Sciatic nerve (tissue), 2 donors: Measurements from ENCODE around the gene NELFE. TPM values are rescaled to one million over a fixed set of nuclear protein-coding genes. Genes with fewer than 3 reads are reported as not detected.
"Not testable (repeated sequence)": the region's sequence is repeated elsewhere in the genome, so short reads cannot be mapped to it uniquely, and the experiment has no call there.

Experiments used
- ATAC-seq: fragments of 200-7000 bp; cut with Tn5 transposase; one replicate; pipeline ENCODE4 v1.9.1; 2020; ENCODE audit warnings: mild to moderate bottlenecking, moderate library complexity
- DNase-seq: peaks from one replicate; pipeline ENCODE4 v3.0.0-alpha.2; 2020; ENCODE audit warnings: low spot score
- intact Hi-C: fragments of 100-400 bp; cut with DNase I; formaldehyde crosslinking; loops from one replicate; pipeline ENCODE4 v1.14.2; 2022
- total RNA-seq: library from RNA; stranded (reverse); fragmentation: NEBNext Ultra II Directional; extraction: Animal tissue kit (Norgen Biotek cat#: 25700); gene quantifications from one replicate; pipeline ENCODE4 v1.2.1, GENCODE V29; 2021
- donor health status: DM: no; HTN: no; CAD: no.
- donor health status: DM: no; HTN: no; CAD: no.

NELFE gene
- total RNA-seq, 1 donor from 2014 or later = 55.1 TPM

DNA sequence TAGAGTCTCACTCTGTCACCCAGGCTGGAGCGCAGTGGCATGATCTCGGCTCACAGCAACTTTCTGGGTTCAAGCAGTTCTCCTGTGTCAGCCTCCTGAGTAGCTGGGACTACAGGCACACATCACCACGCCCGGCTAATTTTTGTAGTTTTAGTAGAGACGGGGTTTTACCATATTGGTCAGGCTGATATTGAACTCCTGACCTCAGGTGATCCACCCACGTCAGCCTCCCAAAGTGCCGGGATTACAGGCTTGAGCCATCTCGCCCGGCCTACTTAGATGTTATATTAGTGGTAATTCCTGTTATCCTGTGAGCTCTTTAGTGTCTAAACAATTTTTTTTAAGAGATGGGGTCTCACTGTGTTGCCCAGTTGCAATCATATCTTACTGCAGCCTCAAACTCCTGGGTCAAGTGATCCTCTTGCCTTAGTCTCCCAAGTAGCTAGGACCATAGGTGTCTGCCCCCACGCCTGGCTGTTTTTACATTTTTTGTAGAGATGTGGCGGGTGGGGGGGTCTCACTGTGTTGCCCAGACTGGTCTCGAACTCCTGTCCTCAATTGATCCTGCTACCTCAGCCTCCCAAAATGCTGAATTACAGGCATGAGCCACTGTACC, 19.2 kb upstream of the NELFE start:
- ATAC-seq (no peak), DNase-seq (no peak)
- intact Hi-C loops = no loop called here

DNA sequence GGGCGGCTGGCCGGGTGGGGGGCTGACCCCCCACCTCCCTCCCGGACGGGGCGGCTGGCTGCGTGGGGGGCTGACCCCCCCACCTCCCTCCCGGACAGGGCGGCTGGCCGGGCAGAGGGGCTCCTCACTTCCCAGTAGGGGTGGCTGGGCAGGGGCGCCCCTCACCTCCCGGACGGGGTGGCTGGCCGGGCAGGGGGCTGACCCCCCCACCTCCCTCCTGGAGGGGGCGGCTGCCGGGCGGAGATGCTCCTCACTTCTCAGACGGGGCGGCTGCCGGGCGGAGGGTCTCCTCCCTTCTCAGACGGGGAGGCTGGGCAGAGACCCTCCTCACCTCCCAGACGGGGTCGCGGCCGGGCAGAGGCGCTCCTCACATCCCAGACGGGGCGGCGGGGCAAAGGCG, 17.3 kb upstream of the NELFE start:
- ATAC-seq, intact Hi-C loops: not testable (repeated sequence)
- DNase-seq = peak; percentile 56

DNA sequence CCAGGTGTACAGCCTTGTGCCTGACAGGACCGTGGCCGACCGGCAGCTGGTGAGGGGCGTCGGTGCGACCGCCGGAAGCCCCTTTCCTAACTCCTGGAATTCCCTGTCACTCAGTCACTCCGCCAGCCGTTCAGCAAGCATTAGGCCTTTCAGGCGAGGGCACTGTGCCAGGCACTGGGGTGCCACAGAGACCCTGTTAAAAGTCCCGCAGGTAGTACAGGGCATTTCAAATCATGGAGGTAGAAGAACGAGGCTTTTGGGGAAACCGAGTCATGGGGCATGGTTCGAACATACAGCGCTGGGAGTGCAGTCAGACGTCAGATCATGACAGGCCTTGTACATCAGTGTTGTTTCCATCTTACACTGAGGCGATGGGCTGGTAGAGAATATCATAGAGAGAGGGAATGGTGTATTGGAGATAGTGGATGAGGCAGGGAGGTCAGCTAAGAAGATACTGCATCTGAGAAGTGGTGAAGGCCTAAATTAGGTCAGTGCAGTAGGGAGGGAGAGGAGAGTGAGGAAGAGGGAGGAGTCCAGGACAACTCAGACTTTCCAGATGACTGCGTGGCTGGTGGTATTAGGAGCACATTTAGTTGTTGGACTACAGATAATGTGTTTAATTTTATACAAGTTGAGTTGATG, 14.1 kb upstream of the NELFE start:
- intact Hi-C loops = no loop called here
- ATAC-seq (peak; percentile 3), DNase-seq (no peak)

GRCh38 chr6:31971993-31972708, 13.4 kb upstream of the NELFE start, which contains the start of gene DXO:
Gene DXO, minus strand, starts transcription at chr6:31972138. Its CDS starts 463 bp downstream, at chr6:31971675.
- ATAC-seq = peak; percentile 96
- DNase-seq = peak; percentile 96
- intact Hi-C loops = no loop called here

GRCh38 chr6:31971279-31971992, 12.7 kb upstream of the NELFE start:
- ATAC-seq = peak; percentile 3
- intact Hi-C loops = no loop called here
- peak; percentile 68 for DNase-seq

DNA sequence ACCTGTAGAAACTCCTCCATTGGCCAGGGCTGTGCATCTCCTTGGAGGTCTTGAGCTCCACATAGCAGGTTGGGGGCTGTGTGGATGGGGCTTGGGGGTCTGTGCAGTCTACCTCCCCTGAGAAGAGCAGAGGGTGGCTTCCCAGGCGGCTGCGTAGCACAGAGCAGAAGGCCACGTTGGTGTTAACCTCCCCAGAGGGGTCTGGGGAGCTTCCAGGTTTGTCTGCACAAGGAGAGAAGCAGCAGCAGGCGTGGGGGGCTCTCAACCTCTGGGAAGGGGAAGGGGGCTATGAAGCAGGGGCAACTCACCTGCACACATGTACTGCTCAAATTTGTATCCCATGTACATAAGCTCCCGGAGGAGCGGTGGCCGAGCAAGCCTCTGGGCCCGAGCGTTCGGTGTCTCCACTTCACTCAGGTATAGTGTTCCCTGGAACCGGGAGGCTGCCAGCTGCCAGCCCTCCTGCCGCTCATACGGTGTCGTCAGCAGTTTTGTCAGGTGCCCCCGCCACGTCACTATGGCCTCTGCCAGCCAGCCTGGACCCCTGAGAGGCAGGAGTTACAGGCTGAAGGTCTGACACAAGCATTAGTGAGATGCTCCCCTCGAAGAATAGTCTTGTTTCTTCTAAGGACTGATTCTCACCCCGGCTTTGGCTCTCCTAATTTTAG, 12.0 kb upstream of the NELFE start:
- intact Hi-C loops = no loop called here
- no peak for ATAC-seq
- peak; percentile 61 for DNase-seq

DNA sequence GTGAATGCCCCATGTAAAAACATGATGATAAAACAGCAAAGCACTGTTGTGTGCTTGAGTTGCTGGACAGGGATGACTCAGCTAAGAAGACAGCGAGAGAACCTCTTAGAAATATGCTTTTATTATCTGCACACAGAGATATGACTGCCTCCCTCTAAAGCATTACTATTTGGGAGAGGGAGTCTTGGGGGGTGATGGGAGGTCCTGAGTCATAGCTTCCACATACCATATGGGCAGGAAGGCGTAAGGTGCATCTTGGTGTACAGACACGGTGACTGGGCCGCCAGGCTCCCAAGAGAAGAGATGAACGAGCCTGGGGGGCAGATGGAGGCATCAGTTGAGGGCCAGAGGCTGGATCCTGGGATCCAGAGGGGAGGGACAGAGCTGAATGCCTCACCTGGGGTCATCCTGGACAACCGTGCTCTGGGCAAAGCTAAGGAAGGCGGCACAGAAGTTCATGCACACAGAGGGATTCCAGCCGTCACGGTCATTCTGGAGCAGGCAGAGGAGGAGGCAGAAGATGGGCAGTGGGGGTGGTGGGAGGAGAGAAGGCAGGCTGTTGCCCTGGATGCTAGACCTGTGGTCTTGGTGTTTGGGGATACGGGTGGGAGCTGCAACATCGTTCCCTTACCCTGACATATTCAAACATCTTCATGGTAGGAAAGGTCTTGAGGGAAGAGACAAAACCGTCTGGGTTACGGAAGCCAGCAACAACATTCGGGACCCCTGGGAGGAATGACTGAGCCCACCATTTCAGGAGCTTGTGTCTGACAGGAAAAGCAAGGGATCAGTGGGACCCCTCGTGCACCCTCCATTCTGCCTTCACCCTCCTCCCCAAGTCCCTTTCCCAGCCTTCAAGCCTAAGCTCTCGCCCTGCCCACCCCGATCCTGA, 11.2 kb upstream of the NELFE start:
- DNase-seq = peak; percentile 54
- no peak for ATAC-seq
- intact Hi-C loops = no loop called here

DNA sequence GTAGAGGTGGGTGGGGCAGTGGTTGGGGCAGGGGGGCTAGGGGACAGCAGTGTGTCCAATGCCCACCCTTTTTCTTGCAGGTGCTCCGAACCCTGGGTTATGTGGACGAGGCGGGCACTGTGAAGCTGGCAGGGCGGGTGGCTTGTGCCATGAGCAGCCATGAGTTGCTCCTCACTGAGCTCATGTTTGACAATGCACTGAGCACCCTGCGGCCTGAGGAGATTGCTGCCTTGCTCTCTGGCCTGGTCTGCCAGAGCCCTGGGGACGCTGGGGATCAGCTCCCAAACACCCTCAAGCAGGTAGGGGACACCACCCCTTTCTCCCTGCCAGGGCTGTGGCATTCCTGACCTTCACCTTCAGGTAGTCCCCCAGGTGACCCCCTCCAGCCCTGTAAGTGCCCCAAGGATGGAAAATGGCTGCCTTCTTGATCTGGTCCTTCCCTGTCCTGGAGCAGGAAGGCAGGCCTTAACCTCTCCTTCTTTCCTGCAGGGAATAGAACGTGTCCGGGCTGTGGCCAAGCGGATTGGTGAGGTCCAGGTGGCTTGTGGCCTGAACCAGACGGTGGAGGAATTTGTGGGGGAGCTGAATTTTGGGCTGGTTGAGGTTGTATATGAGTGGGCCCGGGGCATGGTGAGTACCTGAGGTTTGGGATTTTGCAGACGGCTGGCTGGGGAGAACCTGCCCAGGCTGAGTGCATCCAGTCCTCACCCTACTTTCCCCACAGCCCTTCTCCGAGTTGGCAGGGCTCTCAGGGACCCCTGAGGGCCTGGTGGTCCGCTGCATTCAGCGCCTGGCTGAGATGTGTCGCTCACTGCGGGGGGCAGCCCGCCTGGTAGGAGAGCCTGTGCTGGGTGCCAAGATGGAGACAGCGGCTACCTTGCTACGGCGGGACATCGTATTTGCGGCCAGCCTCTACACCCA, 10.3 kb upstream of the NELFE start:
- DNase-seq = peak; percentile 53
- no peak for ATAC-seq
- intact Hi-C loops = no loop called here

- peak; percentile 60 for DNase-seq
- no peak for ATAC-seq
- intact Hi-C loops = no loop called here
Observed at GRCh38 chr6:31968326-31968725, 9.6 kb upstream of the NELFE start.

- ATAC-seq = no peak
- intact Hi-C loops = no loop called here
- peak; percentile 33 for DNase-seq
Observed at GRCh38 chr6:31967926-31968320, 9.2 kb upstream of the NELFE start.

DNA sequence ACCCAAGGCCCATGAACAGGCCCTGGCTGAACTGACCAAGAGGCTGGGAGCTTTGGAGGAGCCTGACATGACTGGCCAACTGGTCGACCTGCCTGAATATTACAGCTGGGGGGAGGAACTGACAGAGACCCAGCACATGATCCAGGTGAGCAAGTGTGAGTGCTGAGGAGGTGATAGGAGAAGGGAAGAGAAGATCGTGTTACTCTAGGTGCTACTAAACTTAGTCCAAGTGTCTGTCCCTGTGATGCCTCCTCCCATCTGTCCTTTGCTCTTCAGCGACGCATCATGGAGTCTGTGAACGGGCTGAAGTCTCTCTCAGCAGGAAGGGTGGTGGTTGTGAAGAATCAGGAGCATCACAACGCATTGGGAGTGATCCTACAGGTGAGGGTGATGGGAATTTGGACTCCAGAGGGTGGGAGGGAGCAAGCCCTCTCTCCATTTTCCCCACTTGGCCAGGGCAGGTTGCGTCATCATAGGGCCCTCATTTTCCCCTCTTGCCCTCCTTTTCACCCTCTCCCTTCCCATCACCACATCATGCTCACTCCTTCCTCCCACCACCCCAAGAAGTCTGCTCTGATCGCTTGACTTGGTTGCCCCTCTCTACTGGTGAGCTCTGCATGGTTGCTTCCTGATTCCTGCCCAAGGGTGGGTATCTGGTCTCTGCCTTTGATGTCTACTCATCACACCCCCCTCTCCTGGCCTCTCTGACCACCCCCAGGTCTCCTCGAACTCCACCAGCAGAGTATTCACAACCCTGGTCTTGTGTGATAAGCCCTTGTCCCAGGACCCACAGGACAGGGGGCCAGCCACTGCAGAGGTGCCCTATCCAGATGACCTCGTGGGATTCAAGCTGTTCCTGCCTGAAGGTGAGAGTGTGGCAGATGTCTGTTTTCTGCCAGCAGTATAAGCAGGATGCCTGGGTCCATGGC, 8.5 kb upstream of the NELFE start:
- intact Hi-C loops = no loop called here
- DNase-seq = peak; percentile 31
- ATAC-seq = no peak

- intact Hi-C loops = no loop called here
- ATAC-seq = no peak
Observed at GRCh38 chr6:31966506-31966905, 7.7 kb upstream of the NELFE start.

DNA sequence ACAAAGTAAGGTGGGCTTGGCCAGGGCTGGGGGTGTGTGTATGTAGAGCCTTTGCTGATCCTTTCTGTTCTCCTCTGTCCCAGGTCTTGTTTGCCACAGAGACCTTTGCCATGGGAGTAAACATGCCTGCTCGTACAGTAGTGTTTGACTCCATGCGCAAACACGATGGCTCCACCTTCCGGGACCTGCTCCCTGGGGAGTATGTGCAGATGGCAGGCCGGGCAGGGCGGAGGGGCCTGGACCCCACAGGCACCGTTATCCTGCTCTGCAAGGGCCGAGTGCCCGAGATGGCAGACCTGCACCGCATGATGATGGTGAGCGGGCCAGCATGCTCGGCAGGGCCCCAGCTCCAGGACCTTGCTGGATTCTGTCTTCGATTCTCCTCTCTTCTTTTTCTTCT, 6.9 kb upstream of the NELFE start:
- DNase-seq = peak; percentile 51
- ATAC-seq = no peak
- intact Hi-C loops = no loop called here

More at GRCh38 chr6:31966506-31966905, 7.7 kb upstream of the NELFE start:
- DNase-seq = peak; percentile 42

DNA sequence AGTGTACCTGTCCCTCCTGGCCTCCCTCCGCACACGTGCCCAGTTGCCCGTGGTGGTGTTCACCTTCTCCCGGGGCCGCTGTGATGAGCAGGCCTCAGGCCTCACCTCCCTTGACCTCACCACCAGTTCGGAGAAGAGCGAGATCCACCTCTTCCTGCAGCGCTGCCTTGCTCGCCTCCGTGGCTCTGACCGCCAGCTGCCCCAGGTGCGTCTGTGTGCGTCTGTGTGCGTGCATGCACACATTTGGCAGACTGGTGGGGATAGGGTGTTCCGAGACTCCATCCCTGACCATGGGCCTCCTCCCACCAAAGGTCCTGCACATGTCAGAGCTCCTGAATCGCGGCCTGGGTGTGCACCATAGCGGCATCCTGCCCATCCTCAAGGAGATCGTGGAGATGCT, 5.2 kb upstream of the NELFE start:
- intact Hi-C loops = no loop called here
- ATAC-seq (no peak), DNase-seq (no peak)

GRCh38 chr6:31961616-31962015, 2.8 kb upstream of the NELFE start:
- intact Hi-C loops = no loop called here
- DNase-seq = no peak
- no peak for ATAC-seq

GRCh38 chr6:31958412-31958740, 395 bp downstream of the NELFE start:
- ATAC-seq (peak; percentile 11), DNase-seq (no peak)
- intact Hi-C loops = no loop called here
